GM20431 (cell line): ENCODE results near the gene ABCB6.

Source experiments
- in situ Hi-C: fragments of 300-500 bp; cut with MseI, MboI; formaldehyde crosslinking; loops from one replicate; pipeline ENCODE4 v1.15.0; 2020; ENCODE audit warnings: low sequenced_read_pairs; ENCODE audit not compliant: unreplicated experiment

The ABCB6 gene

DNA sequence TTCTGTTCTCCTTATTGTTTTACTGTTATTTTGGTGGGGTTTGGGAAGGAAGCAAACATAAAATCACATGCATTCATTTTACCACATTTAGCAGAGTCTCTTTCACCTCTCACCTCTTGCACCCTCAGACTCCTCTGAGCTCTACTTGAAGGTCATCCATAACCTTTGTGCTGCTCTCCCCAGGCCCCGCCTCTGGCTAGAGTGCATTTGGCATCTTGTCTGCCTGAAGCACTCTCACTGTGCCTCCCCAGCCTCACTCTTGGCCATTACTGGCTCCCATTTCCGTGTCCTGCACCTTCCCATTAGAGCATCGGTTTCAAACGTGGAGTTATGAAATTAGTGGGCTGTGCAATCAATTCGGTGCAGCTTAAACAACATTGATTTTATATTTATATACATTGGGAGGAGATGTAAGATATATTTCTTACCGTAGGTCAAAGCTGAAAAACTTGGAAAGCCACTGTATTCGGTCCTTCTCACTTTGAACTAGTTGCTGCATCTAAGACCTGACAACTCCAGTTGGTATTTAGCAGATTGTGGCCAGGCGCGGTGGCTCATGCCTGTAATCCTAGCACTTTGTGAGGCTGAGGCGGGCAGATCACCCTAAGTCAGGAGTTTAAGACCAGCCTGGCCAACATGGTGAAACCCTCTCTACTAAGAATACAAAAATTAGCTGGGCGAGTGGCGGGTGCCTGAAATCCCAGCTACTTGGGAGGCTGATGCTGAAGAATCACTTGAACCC lies 19.1 kb downstream of the ABCB6 start:
- in situ Hi-C loops, result no loop called here

DNA sequence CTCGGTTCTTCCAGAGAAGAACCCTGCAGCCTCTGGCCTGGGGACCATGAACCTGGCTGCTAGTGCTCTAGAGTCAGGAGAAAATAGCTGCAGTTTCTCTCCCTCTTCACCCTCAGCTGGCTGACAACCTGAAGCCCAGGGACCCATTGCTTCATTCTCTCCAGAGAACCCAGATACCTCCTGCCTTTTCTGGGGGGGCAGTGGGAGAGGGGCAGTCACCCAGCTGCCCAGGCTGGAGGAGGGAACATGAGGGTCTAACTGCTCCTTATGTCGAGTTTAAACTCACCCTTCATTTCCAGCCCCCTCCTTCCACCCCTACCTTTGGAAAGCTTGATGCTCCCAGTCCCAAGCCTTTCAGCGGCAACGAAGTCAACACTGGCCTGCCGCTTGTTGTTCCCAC lies 19.8 kb downstream of the ABCB6 start:
- in situ Hi-C loops, result no loop called here

DNA sequence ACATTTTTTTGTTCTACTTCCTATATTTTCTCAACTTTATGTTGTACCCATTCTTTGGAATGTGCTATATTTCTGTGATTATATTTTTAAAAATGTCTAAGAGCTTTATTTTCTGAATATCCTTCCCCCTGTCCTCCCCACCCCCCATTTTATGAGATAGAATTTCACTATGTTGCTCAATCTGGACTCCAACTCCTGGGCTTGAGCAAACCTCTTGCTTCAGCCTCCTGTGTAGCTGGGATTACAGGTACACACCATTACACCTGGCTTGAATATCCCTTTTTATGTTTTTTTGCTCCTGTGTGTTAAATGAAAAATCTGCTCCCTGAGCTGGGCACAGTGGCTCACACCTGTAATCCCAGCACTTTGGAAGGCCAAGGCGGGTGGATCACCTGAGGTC lies 21.4 kb downstream of the ABCB6 start:
- in situ Hi-C loops, result no loop called here

DNA sequence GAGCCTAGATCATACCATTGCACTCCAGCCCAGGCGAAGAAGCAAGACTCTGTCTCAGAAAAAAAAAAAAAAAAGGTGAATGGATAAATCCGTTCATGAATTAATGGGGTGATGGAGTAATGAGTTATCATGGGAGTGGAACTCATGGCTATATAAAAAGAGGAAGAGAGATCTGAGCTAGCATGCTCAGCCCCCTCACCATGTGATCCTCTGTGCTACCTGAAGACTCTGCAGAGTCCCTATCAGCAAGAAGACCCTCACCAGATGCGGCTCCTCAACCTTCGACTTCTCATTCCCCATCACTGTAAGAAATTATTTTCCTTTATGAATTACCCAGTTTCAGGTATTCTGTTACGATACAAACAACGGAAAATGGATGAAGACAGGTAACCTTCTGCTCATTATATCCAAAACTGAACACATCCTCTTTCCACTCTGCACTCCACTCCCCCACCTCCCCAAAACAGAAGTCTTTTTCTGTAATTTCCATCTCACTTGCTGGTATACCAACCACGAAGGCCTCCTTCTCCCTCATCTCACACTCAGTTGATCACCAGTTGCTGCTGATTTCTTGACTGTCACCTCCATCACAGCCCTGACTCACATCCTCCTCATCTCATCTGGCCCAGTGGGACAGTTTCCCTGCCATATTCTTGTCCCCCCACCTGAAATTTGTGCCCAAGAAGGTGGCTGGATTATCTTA lies 31.9 kb downstream of the ABCB6 start:
- in situ Hi-C loops, result no loop called here

DNA sequence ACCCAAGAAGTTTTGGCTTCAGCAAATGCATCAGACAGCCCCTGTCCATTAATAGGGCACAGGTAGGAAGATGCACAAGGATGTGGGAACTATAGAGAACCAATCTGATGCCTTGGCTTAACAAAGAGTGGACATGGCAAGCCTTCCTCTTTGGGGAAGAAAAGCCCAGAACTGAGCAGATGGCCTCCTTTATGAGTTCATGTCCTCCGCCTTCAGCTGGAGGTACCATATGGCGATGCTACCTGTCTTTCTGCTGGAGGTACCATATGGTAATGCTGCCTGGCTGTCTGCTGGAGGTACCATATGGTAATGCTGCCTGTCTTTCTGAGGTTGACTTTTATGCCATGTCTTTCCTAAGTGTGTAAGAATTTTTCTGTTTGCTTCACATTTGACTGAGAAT lies 34.6 kb downstream of the ABCB6 start:
- in situ Hi-C loops, result no loop called here

DNA sequence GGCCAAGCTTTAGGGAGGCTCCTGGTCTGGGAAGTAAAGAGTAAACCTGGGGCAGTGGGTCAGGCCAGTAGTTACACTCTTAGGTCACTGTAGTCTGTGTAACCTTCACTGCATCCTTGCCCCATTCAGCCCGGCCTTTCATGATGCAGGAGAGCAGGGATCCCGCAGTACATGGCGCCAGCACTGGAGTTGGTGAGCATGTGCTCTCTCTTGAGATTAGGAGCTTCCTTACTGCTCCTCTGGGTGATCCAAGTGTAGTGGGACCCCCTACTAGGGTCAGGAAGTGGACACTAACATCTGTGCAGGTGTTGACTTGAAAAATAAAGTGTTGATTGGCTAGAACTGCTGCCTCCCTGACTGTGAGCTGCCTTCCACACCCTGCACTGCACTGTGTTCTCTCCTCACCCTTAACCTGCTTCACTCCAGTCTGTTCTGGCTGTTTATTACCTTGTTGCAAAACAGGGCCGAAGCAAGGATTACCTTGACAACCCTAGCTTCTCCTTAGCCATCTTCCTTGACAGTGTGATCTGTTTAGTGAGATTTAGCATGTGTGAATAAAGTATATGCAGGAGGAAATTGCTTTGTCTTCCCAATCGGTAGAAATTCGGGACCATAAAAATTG lies 35.5 kb downstream of the ABCB6 start:
- in situ Hi-C loops, result no loop called here

DNA sequence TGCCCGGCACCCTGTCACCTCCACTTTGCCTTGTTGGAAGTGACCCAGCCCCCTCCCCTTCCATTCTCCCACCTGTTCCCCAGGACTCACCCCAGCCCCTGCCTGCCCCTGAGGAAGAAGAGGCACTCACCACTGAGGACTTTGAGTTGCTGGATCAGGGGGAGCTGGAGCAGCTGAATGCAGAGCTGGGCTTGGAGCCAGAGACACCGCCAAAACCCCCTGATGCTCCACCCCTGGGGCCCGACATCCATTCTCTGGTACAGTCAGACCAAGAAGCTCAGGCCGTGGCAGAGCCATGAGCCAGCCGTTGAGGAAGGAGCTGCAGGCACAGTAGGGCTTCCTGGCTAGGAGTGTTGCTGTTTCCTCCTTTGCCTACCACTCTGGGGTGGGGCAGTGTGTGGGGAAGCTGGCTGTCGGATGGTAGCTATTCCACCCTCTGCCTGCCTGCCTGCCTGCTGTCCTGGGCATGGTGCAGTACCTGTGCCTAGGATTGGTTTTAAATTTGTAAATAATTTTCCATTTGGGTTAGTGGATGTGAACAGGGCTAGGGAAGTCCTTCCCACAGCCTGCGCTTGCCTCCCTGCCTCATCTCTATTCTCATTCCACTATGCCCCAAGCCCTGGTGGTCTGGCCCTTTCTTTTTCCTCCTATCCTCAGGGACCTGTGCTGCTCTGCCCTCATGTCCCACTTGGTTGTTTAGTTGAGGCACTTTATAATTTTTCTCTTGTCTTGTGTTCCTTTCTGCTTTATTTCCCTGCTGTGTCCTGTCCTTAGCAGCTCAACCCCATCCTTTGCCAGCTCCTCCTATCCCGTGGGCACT lies 36.2 kb downstream of the ABCB6 start:
- in situ Hi-C loops, result no loop called here

DNA sequence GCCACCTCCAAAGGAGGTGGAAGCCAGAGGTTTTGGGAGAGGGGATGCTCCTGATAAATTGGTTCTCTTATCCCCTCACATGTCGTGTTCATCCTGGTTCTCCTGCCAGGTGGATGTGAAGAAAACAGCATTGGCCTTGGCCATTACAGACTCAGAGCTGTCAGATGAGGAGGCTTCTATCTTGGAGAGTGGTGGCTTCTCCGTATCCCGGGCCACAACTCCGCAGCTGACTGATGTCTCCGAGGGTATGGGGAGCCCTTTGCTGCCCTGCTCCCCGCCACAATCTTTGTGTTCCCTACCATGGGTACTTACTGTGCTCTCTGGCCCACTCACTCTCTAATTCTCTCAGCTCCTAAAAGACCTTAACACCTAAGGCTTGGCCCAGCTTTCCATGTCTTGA lies 37.2 kb downstream of the ABCB6 start:
- in situ Hi-C loops, result no loop called here

DNA sequence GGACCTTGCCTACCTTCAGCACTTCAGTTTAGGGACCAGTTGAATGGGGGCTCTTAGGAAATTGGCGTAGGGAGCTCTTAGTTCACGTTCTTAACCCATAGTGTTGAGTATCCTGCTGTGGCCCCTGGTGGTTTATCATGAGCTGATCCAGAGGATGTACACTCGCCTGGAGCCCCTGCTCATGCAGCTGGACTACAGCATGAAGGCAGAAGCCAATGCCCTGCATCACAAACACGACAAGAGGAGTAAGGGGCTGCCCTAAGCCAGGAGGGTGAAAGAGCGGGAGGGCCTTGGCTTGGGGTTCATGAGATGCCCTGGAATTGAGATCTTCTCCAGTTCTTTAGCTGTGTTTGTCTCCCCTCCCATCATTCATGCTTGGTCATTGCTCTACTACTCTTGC lies 37.8 kb downstream of the ABCB6 start:
- in situ Hi-C loops, result no loop called here

DNA sequence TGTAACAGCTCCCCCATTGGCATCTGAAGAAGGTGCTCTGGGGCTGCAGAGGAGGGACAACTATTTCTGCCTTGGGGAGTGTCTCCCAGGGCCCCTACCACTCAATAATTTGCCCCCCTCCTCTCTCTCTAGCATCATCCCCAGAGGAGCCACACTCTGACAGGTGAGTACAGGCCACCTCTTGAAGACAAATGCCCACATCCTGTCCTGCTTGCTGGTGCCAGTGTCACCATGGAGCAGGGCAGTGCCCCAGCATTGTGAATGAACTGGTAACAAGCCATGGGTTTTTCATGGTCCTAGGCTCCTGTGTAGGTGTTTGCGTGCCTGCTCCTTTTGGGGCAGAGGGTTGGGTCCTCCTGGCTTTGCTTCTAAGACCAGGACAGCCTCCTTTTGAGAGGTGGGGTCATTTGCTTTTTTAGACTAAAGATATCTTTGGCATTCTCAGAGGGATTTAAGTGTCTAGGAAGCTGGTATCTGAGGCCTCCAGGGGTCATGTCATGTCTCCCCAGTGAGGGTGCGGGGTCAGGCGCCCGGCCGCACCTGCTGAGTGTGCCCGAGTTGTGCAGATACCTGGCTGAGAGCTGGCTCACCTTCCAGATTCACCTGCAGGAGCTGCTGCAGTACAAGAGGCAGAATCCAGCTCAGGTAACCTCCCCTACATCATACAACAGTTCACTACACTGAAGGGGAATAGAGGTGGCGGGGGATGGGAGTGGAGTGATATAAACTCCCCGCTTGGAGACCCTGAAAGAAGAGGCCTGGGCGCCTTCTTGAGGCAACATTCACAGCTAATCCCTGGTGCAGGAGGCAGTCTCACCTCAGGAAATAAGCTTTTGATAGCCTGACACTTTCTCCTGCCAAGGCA lies 38.9 kb downstream of the ABCB6 start:
- in situ Hi-C loops, result no loop called here

DNA sequence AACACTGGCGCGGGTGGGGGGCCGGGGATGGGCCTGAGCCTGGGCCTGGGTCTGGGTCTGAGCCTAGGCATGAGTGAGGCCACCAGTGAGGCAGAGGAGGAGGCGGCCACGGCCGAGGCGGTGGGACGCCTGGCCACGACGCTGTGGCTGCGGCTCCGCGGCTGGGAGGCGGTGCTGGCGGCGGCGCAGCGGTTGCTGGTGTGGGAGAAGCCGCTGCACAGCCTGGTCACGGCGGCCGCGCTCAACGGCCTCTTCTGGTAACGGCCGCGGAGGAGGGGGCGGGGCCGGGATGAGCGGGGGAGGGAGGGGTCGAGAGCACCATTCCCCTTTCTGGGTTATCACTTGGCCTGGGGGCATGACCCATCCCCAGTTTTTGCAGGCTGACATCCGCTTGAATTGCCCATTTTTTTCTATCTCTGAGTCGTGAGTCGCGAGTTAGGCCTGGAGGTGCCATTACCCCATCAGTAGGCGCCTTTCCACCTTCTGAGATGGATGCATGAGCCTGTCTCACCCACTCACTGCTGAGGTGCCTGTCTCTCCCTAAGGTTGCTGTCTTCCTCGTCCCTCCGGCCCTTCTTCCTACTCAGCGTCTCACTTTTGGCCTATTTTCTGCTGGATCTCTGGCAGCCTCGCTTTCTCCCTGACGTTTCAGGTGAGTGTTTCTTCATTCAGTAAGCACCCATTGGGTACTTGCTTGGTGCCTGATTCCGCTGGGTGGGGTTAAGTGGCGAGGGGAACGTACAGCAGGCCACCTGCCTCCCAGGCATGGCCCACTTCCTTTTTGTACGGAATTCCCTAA lies 40.2 kb downstream of the ABCB6 start:
- in situ Hi-C loops, result no loop called here

DNA sequence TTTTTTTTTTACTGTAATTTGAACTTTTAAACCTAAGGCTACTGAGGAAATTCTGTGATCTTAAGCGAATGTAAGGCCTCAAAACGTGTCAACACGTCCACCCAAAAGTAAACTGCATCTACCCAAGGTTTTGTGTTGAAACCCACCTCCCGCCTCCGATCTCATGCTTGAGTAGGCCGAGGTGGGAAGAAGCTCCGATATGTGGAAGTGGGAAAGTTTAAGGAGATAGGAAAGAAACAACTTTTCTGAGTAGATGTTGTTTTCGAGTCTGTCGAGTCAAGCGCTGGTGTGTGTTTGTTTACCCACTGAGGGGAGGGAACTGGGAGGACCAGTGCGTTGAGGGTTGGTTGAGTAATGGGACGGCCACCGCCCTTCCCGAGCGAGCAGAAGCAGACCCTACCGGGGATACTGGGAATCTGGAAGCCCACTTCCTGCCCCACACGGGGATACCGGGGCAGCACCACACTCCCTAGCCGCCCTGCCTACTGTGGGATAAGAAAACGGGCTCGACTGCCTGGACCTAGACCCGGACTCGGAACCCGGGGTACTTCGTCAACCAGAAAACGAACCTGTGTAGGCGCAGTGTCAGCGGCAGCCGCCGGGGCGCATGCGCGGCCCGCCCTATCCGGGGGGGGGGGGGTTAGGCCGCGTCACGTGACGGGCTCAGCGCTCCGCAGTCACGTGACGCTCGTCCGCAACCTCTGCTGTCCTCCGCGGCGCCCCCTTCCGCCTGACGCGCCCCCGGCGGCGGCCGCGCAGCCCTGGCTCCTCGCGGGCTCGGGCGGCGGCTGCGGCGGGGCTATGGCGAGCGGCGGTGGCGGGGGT lies 41.0 kb downstream of the ABCB6 start, which contains the start of gene RETREG2:
RETREG2 (plus strand) TSS at position 724 of the 825 bp plus-strand sequence; CDS start at position 802, 78 bp downstream.
- in situ Hi-C loops, result no loop called here

DNA sequence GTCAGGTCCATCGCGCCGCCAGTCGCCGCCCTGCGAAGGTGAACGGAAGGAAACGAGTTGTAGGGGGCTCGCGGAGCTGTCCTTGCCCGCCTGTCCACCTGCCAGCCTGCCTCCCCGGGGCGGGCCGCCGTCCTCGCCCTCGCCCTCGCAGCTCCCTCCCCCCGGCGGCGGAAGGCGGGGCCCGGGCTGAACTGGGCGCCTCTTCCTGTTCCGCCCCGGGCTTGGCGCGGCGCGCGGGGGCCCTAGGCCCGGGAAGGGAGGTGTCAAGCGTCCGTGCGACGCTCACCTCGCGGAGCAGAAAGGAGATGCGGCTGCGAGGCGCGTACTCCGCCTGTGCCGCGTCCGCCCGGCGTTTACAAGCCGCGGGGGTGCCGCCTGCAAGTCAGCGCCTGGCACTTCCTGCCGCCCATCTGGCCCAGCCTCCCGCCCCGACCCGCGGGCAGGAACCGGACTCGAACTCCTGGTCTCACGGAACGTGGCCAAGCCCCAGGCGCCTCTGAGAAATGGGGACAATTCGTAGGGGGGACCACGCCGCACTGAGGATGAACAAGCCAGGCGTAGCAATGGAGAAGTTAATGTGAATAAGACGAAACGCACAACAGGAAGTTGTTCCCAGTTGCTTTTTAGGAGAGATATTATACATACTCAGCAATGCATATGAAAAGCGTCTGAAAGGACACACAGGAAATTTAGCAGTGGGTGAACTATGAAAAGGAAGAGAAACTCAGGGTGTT lies 41.8 kb downstream of the ABCB6 start, which contains the start of gene CNPPD1:
CNPPD1 (minus strand) TSS at position 108 of the 734 bp plus-strand sequence; CDS start at position 11, 97 bp downstream.
- in situ Hi-C loops, result no loop called here

DNA sequence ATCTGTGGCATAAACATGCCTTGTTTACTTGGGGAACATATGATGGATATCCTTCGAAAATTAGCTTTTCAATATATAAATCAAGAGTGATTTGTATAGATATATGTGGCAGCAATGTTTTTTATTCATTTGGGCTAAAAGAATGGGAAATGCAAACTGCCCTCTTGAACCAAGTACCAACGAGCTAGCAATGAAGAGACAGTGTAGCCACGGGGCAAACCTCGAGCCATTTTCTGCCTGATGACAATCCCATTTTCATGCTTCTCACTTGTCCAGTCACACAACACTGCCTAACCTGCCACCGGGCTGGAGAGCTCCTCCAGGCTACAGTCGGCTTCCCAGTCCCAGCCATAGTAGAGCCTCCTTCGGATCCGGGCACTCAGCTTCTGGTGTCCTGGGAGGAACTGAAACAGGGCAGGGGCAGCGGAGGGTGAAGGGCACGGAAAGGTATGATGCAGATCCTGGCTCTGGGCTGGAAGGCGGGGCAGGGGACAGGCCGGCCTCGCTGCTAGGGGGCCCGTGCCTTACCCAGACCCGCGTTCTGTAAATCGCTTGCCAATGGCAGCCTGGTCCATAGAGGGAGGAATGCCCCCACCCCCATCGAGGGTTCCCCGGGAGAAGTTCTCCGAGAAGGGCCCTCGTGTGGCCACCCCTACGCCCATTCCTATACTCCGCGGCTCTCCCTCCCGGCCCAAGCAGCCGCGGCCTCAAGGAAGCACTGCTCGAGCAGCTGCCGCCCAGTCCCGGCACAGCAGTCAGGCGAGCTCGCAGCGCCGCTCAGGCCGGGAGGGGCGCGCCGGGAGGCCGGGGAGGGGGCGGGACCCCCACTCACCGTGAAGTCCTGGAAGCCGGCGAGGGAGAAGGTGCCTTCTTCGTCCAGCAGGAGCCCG lies 42.6 kb downstream of the ABCB6 start:
- in situ Hi-C loops, result no loop called here

DNA sequence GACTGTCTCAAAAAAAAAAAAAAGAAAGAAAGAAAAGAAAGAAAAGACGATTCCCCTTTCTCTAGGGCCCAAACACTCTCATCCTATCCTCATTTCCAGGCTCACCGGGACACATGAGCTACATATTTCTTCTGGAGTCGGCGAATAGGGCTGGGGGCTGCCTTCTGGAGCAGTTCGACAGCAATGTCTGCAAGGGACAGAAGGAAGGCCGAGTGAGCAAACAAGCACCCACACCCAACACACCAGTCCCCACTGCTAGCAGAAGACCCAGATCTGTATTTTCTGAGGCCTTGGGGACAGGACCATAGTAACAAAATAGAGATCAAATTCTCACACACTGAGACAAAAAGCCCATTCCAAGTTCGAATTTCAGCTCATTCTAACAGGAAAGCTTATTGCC lies 43.3 kb downstream of the ABCB6 start:
- in situ Hi-C loops, result no loop called here

DNA sequence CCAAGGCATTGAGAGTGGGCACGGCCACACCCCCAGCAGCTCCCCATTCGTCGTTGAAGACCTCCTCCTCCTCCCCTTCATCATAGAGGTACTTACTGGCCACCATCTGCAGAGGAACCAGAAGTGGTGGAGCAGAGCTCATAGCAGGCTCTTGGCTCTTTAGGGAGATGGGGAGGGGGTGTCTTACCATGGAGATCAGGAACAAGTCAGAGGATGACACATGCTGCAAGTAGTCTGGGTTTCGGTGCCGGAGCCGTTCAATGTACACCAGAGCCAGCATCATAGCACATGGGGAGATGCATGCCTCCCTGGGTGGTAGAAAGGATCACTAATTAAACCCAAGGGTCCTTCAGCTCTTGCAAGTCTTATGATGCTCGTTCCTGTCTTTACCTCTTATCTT lies 44.0 kb downstream of the ABCB6 start:
- in situ Hi-C loops, result no loop called here
